ENCODE measurements around the gene FUT6.

FUT6 gene

DNA sequence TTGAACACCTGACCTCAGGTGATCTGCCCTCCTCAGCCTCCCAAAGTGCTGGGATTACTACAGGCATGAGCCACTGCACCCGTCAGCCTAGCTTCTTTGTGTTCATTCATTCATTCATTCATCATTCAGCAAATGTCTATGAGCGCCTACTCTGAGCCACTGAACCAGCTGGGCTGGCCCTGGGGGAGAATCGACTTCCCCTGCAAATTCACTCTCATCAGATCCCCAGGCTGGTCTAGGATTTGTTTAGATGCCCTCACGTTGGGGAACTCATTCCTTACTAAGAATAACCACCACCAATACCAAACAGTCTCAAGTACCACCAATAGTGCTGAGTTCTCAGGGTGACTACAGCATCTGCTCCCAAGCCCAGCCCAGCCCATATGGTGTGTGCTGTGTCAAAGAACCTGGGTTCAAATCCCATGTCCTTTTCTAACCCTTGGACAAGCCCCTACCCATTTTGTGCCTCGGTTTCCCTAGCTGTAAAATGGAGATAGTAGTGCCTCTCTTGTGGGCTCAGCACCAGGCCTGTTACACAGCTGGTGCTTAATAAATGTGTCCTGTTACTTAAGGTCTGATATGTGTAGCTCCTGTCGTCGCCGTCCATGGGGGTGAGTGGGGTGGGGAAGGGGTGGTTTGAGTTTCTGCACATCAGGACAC lies 17.9 kb downstream of the FUT6 start:
- no peak overlapping the region for H3K4me3 ChIP-seq (ENCODE audit: low read length)
- H3K4me1 ChIP-seq (ENCODE audit: control insufficient read depth, insufficient read depth, low read length), result peaks cover 6% of the 10 kb centered on the region
- no peaks in the 10 kb centered on the region for H3K27me3 ChIP-seq (ENCODE audit: control insufficient read depth, insufficient read depth, low read length)
- H3K9ac ChIP-seq (ENCODE audit: low read length), result no peak overlapping the region
- H3K9me3 ChIP-seq (ENCODE audit: control insufficient read depth, low read length), result no peaks in the 10 kb centered on the region
- H3K36me3 ChIP-seq (ENCODE audit: control insufficient read depth, insufficient read depth, low read length), result no peaks in the 10 kb centered on the region

DNA sequence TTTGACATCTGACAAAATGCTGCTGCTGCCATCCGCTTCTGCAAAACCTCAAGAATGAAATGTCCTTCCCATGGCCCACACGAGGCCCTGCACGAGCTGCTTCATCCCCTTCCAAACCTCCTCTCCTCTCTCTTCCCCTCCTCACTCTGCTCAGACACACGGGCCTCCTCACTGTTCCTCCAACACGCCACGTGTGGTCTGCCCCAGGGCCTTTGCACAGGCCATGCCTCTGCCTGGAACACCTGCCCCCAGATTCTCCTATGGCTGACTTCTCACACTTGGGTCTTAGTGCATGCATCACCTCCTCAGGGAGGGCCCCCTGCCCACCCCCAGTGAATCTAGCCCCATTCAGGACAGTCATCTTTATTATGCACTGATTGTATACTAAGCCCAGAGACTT lies 18.7 kb downstream of the FUT6 start:
- Histone ChIP-seq H3K27me3 (ENCODE audit: control insufficient read depth, insufficient read depth, low read length) (no peaks in the 10 kb centered on the region), H3K9me3 (ENCODE audit: control insufficient read depth, low read length) (no peaks in the 10 kb centered on the region), H3K9ac (ENCODE audit: low read length) (no peak overlapping the region), H3K4me1 (ENCODE audit: control insufficient read depth, insufficient read depth, low read length) (peaks cover 6% of the 10 kb centered on the region), H3K36me3 (ENCODE audit: control insufficient read depth, insufficient read depth, low read length) (no peaks in the 10 kb centered on the region), H3K4me3 (ENCODE audit: low read length) (no peak overlapping the region)

DNA sequence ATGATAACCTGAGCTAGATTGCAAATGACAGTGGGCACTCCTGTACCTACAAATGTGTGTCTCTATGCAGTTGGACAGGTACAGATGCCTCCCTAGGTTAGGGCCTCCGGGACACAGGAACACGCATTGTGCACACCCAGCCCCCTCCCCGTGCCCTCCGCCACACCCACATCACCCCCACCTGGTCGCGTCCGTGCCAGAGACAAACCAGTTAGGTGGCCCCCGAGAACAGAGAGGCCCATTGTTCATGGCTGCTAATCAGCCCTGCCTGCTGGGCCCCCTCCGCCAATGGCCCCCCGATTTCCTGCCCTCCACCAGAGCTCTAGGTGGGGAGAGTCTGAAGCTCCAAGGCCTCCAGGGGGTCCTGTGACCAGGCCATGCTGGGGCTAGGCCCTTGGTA lies 20.9 kb downstream of the FUT6 start:
- Histone ChIP-seq H3K4me3 (ENCODE audit: low read length) (no peak overlapping the region), H3K9ac (ENCODE audit: low read length) (no peak overlapping the region), H3K4me1 (ENCODE audit: control insufficient read depth, insufficient read depth, low read length) (peaks cover 6% of the 10 kb centered on the region)

DNA sequence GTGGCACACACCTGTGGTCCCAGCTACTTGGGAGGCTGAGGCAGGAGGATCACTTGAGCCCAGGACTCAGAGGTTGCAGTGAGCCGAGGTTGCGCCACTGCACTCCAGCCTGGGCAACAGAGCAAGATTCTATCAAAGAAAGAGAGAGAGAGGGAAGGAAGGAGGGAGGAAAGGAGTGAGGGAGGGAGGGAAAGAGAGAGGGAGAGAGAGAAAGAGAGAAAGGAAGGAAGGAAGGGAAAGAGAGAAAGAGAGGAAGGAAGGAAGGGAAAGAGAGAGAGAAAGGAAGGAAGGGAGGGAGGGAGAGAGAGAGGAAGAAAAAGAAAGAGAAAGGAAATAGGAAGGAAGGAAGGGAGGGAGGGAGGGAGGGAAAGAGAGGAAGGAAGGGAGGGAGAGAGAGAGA lies 22.3 kb downstream of the FUT6 start:
- Histone ChIP-seq H3K4me1 (ENCODE audit: control insufficient read depth, insufficient read depth, low read length) (peaks cover 4% of the 10 kb centered on the region), H3K9ac (ENCODE audit: low read length) (no peak overlapping the region), H3K36me3 (ENCODE audit: control insufficient read depth, insufficient read depth, low read length) (no peaks in the 10 kb centered on the region), H3K9me3 (ENCODE audit: control insufficient read depth, low read length) (no peaks in the 10 kb centered on the region), H3K4me3 (ENCODE audit: low read length) (no peak overlapping the region), H3K27me3 (ENCODE audit: control insufficient read depth, insufficient read depth, low read length) (no peaks in the 10 kb centered on the region)

More for the DNA sequence above, 20.9 kb downstream of the FUT6 start:
- Histone ChIP-seq H3K36me3 (ENCODE audit: control insufficient read depth, insufficient read depth, low read length) (no peaks in the 10 kb centered on the region), H3K9me3 (ENCODE audit: control insufficient read depth, low read length) (no peaks in the 10 kb centered on the region), H3K27me3 (ENCODE audit: control insufficient read depth, insufficient read depth, low read length) (no peaks in the 10 kb centered on the region)

DNA sequence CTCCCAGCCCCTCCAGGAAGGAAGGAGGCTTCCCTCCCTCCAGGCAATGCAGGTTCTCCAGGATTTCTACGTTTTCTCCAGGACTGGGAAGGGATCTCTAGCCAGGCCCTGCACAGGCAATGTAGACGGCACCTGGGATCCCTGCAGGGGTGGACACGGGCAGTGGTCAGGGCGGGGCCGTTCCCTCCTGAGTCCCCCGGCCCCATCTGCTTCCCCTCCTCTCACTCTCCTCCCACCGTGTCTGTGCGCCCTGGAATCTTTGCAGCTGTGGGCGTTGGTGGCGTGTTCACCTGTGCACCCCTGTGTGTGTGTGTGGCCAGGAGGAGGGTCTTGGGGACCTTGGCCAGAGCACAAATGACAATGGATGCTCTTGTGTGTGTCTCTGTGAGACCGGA lies 24.7 kb downstream of the FUT6 start:
- Histone ChIP-seq H3K36me3 (ENCODE audit: control insufficient read depth, insufficient read depth, low read length) (no peaks in the 10 kb centered on the region), H3K4me3 (ENCODE audit: low read length) (no peak overlapping the region), H3K27me3 (ENCODE audit: control insufficient read depth, insufficient read depth, low read length) (no peaks in the 10 kb centered on the region), H3K9me3 (ENCODE audit: control insufficient read depth, low read length) (no peaks in the 10 kb centered on the region), H3K4me1 (ENCODE audit: control insufficient read depth, insufficient read depth, low read length) (no peaks in the 10 kb centered on the region), H3K9ac (ENCODE audit: low read length) (no peak overlapping the region)

DNA sequence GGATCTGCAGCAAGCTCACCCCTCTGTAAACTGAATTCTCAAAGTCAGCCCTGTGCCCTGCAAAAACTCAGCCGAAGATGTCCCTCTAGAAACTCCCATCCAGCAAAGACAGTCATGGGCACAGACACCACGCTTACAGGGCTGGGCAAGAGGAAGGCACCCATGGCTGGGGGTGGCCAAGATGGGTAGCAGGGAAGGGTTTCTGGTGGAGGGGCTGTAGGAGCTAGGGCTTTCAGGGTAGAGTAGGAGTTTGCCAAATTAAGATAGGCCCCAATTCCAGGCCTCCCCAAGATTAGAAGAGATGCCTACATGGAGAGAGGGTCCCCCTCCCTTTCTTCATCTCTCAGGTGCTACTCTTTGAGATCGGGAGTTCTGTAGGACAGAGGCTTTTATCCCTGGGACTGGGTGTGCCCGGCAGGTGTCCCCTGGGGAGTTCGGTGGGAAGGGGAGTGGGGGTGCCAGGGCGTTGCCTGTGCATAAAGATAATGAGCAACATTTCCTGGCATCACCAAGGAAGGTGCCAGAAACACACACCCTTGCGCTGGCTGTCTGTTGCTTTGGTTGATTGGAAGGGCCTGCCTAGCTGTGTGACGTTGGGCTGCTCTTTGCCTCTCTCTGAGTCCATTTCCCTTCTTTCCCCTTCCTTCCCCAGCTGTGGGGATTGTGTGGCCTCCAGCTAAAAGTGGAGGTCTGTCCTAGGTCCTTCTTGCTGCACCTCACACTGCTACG lies 25.2 kb downstream of the FUT6 start:
- H3K9me3 ChIP-seq (ENCODE audit: control insufficient read depth, low read length), result no peaks in the 10 kb centered on the region
- no peak overlapping the region for H3K4me3 ChIP-seq (ENCODE audit: low read length)
- no peaks in the 10 kb centered on the region for H3K27me3 ChIP-seq (ENCODE audit: control insufficient read depth, insufficient read depth, low read length)
- H3K4me1 ChIP-seq (ENCODE audit: control insufficient read depth, insufficient read depth, low read length), result no peaks in the 10 kb centered on the region
- no peaks in the 10 kb centered on the region for H3K36me3 ChIP-seq (ENCODE audit: control insufficient read depth, insufficient read depth, low read length)
- H3K9ac ChIP-seq (ENCODE audit: low read length), result no peak overlapping the region

DNA sequence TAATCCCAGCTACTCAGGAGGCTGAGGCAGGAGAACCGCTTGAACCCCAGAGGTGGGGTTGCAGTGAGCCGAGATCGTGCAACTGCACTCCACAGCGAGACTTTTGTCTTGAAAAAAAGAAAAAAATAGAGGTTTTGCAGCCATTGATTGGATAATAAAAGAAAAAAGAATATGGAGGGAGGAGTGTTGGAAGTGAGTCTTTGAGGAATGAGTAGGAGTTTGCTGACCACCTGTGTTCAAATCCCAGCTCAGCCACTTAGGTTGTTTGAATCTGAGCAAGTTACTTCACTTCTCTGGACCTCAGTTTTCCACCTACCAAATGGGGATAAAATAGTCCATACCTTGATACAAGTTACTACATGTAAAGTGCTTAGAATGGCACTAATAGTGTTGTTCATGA lies 28.4 kb downstream of the FUT6 start:
- Histone ChIP-seq H3K4me1 (ENCODE audit: control insufficient read depth, insufficient read depth, low read length) (no peaks in the 10 kb centered on the region), H3K9me3 (ENCODE audit: control insufficient read depth, low read length) (no peaks in the 10 kb centered on the region), H3K36me3 (ENCODE audit: control insufficient read depth, insufficient read depth, low read length) (no peaks in the 10 kb centered on the region), H3K27me3 (ENCODE audit: control insufficient read depth, insufficient read depth, low read length) (peaks cover under 1% of the 10 kb centered on the region), H3K9ac (ENCODE audit: low read length) (no peak overlapping the region), H3K4me3 (ENCODE audit: low read length) (no peak overlapping the region)

DNA sequence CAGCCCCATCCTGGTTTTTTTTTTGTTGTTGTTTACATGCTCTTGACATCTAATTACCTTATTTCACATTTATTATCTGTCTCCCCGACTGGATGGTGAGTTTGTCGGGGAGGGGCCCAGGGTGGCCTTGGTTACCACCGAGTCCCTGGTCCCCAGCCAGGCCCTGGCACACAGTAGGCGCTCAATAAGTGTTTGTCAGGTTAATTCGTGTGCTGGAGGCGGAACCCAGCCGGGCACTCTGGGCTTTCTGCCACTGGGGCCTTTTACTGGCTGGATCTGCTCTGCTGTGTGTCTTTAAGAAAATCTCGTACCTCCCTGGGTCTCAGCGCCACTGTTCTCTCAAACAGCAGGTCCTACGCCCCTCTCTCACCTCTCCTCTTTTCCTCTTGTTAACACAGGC lies 30.0 kb downstream of the FUT6 start:
- Histone ChIP-seq H3K4me1 (ENCODE audit: control insufficient read depth, insufficient read depth, low read length) (peaks cover 2% of the 10 kb centered on the region), H3K9me3 (ENCODE audit: control insufficient read depth, low read length) (no peaks in the 10 kb centered on the region), H3K36me3 (ENCODE audit: control insufficient read depth, insufficient read depth, low read length) (no peaks in the 10 kb centered on the region), H3K4me3 (ENCODE audit: low read length) (no peak overlapping the region), H3K27me3 (ENCODE audit: control insufficient read depth, insufficient read depth, low read length) (peaks cover 11% of the 10 kb centered on the region), H3K9ac (ENCODE audit: low read length) (no peak overlapping the region)

DNA sequence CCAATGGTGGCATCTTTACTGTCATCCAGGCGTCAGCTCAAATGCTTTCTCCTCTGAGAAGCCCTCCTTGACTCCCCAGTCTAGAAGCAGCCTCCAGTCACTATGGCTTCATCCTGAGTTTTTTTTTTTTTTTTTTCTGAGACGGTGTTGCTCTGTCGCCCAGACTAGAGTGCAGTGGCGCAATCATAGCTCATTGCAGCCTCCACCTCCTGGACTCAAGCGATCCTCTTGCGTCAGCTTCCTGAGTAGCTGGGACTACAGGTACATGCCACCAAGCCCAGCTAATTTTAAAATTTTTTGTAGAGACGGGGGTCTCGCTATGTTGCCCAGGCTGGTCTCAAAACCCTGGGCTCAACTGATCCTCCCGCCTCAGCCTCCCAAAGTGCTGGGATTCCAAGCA lies 30.4 kb downstream of the FUT6 start:
- Histone ChIP-seq H3K9ac (ENCODE audit: low read length) (no peak overlapping the region), H3K4me1 (ENCODE audit: control insufficient read depth, insufficient read depth, low read length) (peaks cover 6% of the 10 kb centered on the region), H3K36me3 (ENCODE audit: control insufficient read depth, insufficient read depth, low read length) (no peaks in the 10 kb centered on the region), H3K27me3 (ENCODE audit: control insufficient read depth, insufficient read depth, low read length) (peaks cover 15% of the 10 kb centered on the region), H3K4me3 (ENCODE audit: low read length) (no peak overlapping the region), H3K9me3 (ENCODE audit: control insufficient read depth, low read length) (no peaks in the 10 kb centered on the region)

DNA sequence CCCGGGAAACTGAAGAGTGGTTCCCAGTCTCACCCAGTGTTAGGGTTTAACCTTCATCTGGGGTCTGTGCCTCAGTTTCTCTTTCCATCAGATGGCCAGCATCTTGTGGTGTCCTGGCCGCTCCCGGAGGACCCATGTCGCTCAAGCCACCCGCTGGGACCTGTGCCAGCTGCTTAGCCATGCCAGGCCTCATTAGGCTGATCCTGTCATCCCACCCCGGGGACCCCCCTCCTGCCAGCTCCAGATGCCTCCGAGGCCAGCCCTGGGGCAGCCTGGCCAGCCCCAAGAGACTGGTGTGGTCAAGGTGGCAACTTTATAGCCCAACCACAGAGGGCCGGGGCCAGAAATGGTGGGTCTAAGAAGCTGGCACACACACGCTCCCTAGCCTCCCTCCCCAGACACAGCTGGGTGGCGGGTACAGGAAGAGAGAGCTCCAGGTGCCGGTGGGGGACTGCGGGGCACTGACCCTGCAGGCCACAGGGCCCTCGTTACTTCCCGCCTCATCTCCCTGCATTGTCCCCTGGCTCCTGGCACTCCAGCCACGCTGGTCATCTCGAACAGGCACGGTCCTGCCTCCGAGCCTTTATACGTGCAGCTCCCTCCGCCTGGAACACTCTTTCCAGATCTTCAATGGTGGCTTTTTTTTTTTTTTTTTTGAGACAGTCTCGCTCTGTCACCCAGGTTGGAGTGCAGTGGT lies 31.2 kb downstream of the FUT6 start:
- peaks cover 14% of the 10 kb centered on the region for H3K4me1 ChIP-seq (ENCODE audit: control insufficient read depth, insufficient read depth, low read length)
- no peak overlapping the region for H3K4me3 ChIP-seq (ENCODE audit: low read length)
- H3K9me3 ChIP-seq (ENCODE audit: control insufficient read depth, low read length), result no peaks in the 10 kb centered on the region
- H3K27me3 ChIP-seq (ENCODE audit: control insufficient read depth, insufficient read depth, low read length), result peaks cover 21% of the 10 kb centered on the region
- no peak overlapping the region for H3K9ac ChIP-seq (ENCODE audit: low read length)
- no peaks in the 10 kb centered on the region for H3K36me3 ChIP-seq (ENCODE audit: control insufficient read depth, insufficient read depth, low read length)

DNA sequence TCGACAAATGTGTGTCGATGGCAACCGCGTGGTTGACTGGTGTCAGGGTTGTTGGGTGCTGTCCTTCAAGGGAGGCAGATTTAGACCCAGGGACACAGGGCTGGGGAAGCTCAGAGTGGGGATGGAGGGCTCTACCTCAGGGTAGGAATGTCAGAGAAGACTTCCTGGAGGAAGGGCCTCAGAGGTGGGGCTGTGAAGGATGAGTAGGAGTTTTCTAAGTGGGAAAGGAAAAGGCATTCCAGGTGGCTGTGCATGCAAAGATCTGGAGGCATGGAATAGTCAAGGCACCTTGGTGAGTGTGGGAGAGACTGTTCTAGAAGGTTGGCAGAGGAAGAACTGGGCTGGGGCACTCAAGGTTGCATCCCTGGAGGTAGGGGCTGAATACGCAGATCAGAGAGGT lies 32.6 kb downstream of the FUT6 start:
- no peak overlapping the region for H3K9ac ChIP-seq (ENCODE audit: low read length)
- H3K4me3 ChIP-seq (ENCODE audit: low read length), result no peak overlapping the region
- peaks cover 24% of the 10 kb centered on the region for H3K4me1 ChIP-seq (ENCODE audit: control insufficient read depth, insufficient read depth, low read length)
- H3K27me3 ChIP-seq (ENCODE audit: control insufficient read depth, insufficient read depth, low read length), result peaks cover 32% of the 10 kb centered on the region
- H3K9me3 ChIP-seq (ENCODE audit: control insufficient read depth, low read length), result no peaks in the 10 kb centered on the region
- no peaks in the 10 kb centered on the region for H3K36me3 ChIP-seq (ENCODE audit: control insufficient read depth, insufficient read depth, low read length)

DNA sequence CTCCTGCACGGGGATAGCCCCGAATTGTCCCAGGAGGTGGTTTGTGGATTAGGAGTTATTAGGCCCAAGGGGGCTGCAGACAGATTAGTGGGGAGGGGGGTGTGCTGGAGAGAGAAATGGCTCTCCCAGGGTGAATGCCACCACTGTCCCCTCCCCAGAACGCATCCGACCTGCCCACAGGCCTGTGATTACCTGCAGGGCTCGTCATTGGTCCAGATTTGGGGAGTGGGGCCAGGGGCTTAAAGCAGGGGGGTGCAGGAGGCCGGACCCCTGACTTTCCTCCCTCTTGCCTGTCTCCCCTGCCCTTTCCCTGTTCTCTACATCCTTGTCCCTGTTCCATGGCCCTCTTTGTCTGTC lies 33.4 kb downstream of the FUT6 start:
- peaks cover 37% of the 10 kb centered on the region for H3K27me3 ChIP-seq (ENCODE audit: control insufficient read depth, insufficient read depth, low read length)
- H3K9me3 ChIP-seq (ENCODE audit: control insufficient read depth, low read length), result no peaks in the 10 kb centered on the region
- no peak overlapping the region for H3K9ac ChIP-seq (ENCODE audit: low read length)
- H3K36me3 ChIP-seq (ENCODE audit: control insufficient read depth, insufficient read depth, low read length), result no peaks in the 10 kb centered on the region
- peaks cover 31% of the 10 kb centered on the region for H3K4me1 ChIP-seq (ENCODE audit: control insufficient read depth, insufficient read depth, low read length)
- H3K4me3 ChIP-seq (ENCODE audit: low read length), result no peak overlapping the region

Data from mucosa of stomach (tissue), 1 donor.